ENCODE results near the gene CLC.

DNA sequence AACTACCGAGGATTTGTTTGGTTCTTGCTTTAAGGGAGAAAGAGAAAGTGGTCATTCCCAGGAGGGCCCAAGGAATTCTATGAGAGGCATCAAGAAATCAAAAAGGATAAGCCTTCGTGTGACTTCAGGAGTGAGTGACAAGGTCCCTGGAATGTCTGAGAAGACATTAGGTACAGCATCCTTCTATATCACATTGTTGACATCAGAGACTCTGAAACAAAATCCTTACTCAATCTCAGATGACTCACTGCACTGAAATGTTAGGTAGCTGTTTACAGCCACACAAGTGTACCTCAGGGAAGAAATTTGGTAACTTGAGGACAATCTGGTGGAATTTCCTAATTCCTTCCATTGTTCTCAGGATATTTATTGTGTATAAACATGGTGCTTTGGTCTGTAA is 41.4 kb downstream of the CLC start:
- TF ChIP-seq, protein P1, sequence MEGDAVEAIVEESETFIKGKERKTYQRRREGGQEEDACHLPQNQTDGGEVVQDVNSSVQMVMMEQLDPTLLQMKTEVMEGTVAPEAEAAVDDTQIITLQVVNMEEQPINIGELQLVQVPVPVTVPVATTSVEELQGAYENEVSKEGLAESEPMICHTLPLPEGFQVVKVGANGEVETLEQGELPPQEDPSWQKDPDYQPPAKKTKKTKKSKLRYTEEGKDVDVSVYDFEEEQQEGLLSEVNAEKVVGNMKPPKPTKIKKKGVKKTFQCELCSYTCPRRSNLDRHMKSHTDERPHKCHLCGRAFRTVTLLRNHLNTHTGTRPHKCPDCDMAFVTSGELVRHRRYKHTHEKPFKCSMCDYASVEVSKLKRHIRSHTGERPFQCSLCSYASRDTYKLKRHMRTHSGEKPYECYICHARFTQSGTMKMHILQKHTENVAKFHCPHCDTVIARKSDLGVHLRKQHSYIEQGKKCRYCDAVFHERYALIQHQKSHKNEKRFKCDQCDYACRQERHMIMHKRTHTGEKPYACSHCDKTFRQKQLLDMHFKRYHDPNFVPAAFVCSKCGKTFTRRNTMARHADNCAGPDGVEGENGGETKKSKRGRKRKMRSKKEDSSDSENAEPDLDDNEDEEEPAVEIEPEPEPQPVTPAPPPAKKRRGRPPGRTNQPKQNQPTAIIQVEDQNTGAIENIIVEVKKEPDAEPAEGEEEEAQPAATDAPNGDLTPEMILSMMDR (IDR thresholded peaks at IDR 0.05; ENCODE audit: insufficient read depth, low read depth, low read length): no peak
- TF ChIP-seq EZH2 (IDR thresholded peaks at IDR 0.05; ENCODE audit: insufficient read depth, low read length): no peak

All from astrocyte (in vitro differentiated cells and primary cell).